Measurements from ENCODE around the gene NKTR.

The NKTR gene

GRCh38 chr3:42697289-42698051, 97.0 kb downstream of the NKTR start:
- no peak for DNase-seq

Measured in NCI-H2107 (cell line).